IMR-90 (cell line): Measurements from ENCODE around the gene AFMID. TPM values are rescaled to one million over a fixed set of nuclear protein-coding genes. Genes with fewer than 3 reads are reported as not detected.

Source experiments
- ATAC-seq: fragments of 200-7000 bp; cut with Tn5 transposase; 2 replicates; pipeline ENCODE4 v1.9.1; 2020; ENCODE audit warnings: low read depth, mild to moderate bottlenecking, moderate library complexity
- BruUV-seq: library from RNA; stranded (reverse); fragments of 400-500 nt; replicated peaks from 2 replicates; lab custom pipeline; 2021; lab: Mats Ljungman, UMichigan
- CTCF ChIA-PET: fragments of 300-600 bp; formaldehyde crosslinking; extraction: SDS; loops from one replicate; lab custom pipeline; 2021; ENCODE audit warnings: antibody characterized with exemption; lab: Yijun Ruan, JAX
- POLR2A ChIA-PET: fragments of 300-600 bp; sonication (Branson Sonifier 250); formaldehyde crosslinking; loops from one replicate; lab custom pipeline; 2022; ENCODE audit warnings: antibody characterized with exemption; ENCODE audit not compliant: unreplicated experiment; lab: Charles Lee
- DNase-seq: peaks from one replicate; pipeline ENCODE4 v3.0.0; 2013
- H2AFZ ChIP-seq: replicated peaks from 2 replicates; pipeline ENCODE3; 2013; ENCODE audit warnings: low read length, mild to moderate bottlenecking; ENCODE audit not compliant: poor library complexity
- H2AK5ac ChIP-seq: 2 replicates; pipeline ENCODE4 v1.6.1; 2013; ENCODE audit warnings: low read depth, low read length, inconsistent platforms
- H2AK9ac ChIP-seq: replicated peaks from 2 replicates; pipeline ENCODE3; 2013; ENCODE audit warnings: mild to moderate bottlenecking, low read depth, low read length, moderate library complexity; ENCODE audit not compliant: poor library complexity
- H2BK120ac ChIP-seq: 2 replicates; pipeline ENCODE4 v1.6.1; 2013; ENCODE audit warnings: low read depth, low read length, inconsistent platforms
- H2BK15ac ChIP-seq: 3 replicates; pipeline ENCODE4 v1.6.1; 2013; ENCODE audit warnings: low read depth, low read length, inconsistent platforms
- H2BK20ac ChIP-seq: 2 replicates; pipeline ENCODE4 v1.6.1; 2013; ENCODE audit warnings: low read depth, mild to moderate bottlenecking, inconsistent platforms, low read length, moderate library complexity
- H2BK5ac ChIP-seq: 2 replicates; pipeline ENCODE4 v1.6.1; 2013; ENCODE audit warnings: mild to moderate bottlenecking, low read depth, low read length, inconsistent platforms; ENCODE audit not compliant: poor library complexity, severe bottlenecking
- H3K14ac ChIP-seq: replicated peaks from 2 replicates; pipeline ENCODE4 v1.6.1; 2013; ENCODE audit warnings: low read depth, low read length, inconsistent platforms
- H3K18ac ChIP-seq: 2 replicates; pipeline ENCODE4 v1.6.1; 2013; ENCODE audit warnings: low read depth, low read length, control low read depth
- H3K23ac ChIP-seq: 2 replicates; pipeline ENCODE4 v1.6.1; 2013; ENCODE audit warnings: low read depth, low read length, inconsistent platforms
- H3K27ac ChIP-seq: 2 replicates; pipeline ENCODE4 v1.5.1; 2013; ENCODE audit warnings: mild to moderate bottlenecking, control low read depth, low read length; ENCODE audit not compliant: insufficient read depth
- H3K27me3 ChIP-seq: 2 replicates; pipeline ENCODE4 v1.6.1; 2013; ENCODE audit warnings: low read length; ENCODE audit not compliant: control insufficient read depth, insufficient read depth
- H3K36me3 ChIP-seq: 2 replicates; pipeline ENCODE4 v1.6.1; 2013; ENCODE audit warnings: low read length, mixed read lengths; ENCODE audit not compliant: control insufficient read depth, insufficient read depth
- H3K4ac ChIP-seq: 2 replicates; pipeline ENCODE4 v1.6.1; 2013; ENCODE audit warnings: low read depth, low read length, inconsistent platforms
- H3K4me1 ChIP-seq: 2 replicates; pipeline ENCODE4 v1.6.1; 2013; ENCODE audit warnings: low read length, mixed read lengths; ENCODE audit not compliant: control insufficient read depth, insufficient read depth
- H3K4me2 ChIP-seq: 2 replicates; pipeline ENCODE4 v1.6.1; 2013; ENCODE audit warnings: low read depth, mild to moderate bottlenecking, control low read depth, low read length, moderate library complexity
- H3K4me3 ChIP-seq: 2 replicates; pipeline ENCODE4 v1.5.1; 2013; ENCODE audit warnings: low read depth, mild to moderate bottlenecking, control low read depth, low read length, moderate library complexity; ENCODE audit not compliant: insufficient read depth
- H3K56ac ChIP-seq: 2 replicates; pipeline ENCODE4 v1.6.1; 2013; ENCODE audit warnings: low read length, inconsistent platforms; ENCODE audit not compliant: insufficient read depth; ENCODE audit errors: extremely low read depth
- H3K79me1 ChIP-seq, 2 experiments: 2 replicates each; pipeline ENCODE4 v1.6.1; 2013; ENCODE audit warnings: low read length in 2 of 2, inconsistent platforms in 1 of 2, low read depth in 1 of 2
- H3K9ac ChIP-seq: 2 replicates; pipeline ENCODE4 v1.6.1; 2013; ENCODE audit warnings: low read depth, low read length, control low read depth
- H3K9me1 ChIP-seq: 2 replicates; pipeline ENCODE4 v1.6.1; 2013; ENCODE audit warnings: low read length, inconsistent platforms; ENCODE audit not compliant: insufficient read depth
- H3K9me3 ChIP-seq: 2 replicates; pipeline ENCODE4 v1.6.1; 2013; ENCODE audit warnings: low read length; ENCODE audit not compliant: control insufficient read depth, insufficient read depth
- H4K20me1 ChIP-seq: 2 replicates; pipeline ENCODE4 v1.6.1; 2013; ENCODE audit warnings: low read length, inconsistent platforms; ENCODE audit not compliant: insufficient read depth
- H4K5ac ChIP-seq: 2 replicates; pipeline ENCODE4 v1.6.1; 2013; ENCODE audit warnings: mild to moderate bottlenecking, low read depth, low read length, control low read depth
- H4K8ac ChIP-seq, 2 experiments: 2 replicates each; pipeline ENCODE4 v1.6.1; 2013; ENCODE audit warnings: low read depth in 2 of 2, low read length in 2 of 2, control low read depth in 1 of 2, inconsistent platforms in 1 of 2
- H4K91ac ChIP-seq: 2 replicates; pipeline ENCODE4 v1.6.1; 2013; ENCODE audit warnings: low read depth, low read length, inconsistent platforms; ENCODE audit not compliant: insufficient read depth
- BHLHE40 ChIP-seq: fragments of 150-350 bp; IDR thresholded peaks from 2 replicates; pipeline ENCODE4 v1.6.1; 2016; ENCODE audit warnings: mild to moderate bottlenecking, low read depth, low read length
- CEBPB ChIP-seq: IDR thresholded peaks from 2 replicates; pipeline ENCODE4 v1.6.1; 2012; ENCODE audit warnings: low read depth, low read length, improper control_type of control experiment
- CTCF ChIP-seq: conservative IDR thresholded peaks from 2 replicates; pipeline ENCODE4 v1.5.1; 2012; ENCODE audit warnings: mild to moderate bottlenecking, low read depth, low read length, improper control_type of control experiment
- FOS ChIP-seq: fragments of 150-350 bp; IDR thresholded peaks from 2 replicates; pipeline ENCODE4 v1.6.1; 2016; ENCODE audit warnings: low read depth, low read length
- MAZ ChIP-seq: IDR thresholded peaks from 2 replicates; pipeline ENCODE4 v1.6.1; 2012; ENCODE audit warnings: low read depth, mild to moderate bottlenecking, low read length, improper control_type of control experiment, moderate library complexity, borderline replicate concordance
- MXI1 ChIP-seq: IDR thresholded peaks from 2 replicates; pipeline ENCODE4 v1.6.1; 2012; ENCODE audit warnings: low read depth, mild to moderate bottlenecking, low read length, moderate library complexity, borderline replicate concordance
- NFE2L2 ChIP-seq: fragments of 150-350 bp; IDR thresholded peaks from 2 replicates; pipeline ENCODE4 v1.6.1; 2016; ENCODE audit warnings: low read depth, mild to moderate bottlenecking, low read length
- POLR2A ChIP-seq: IDR thresholded peaks from 2 replicates; pipeline ENCODE4 v1.6.1; 2012; ENCODE audit warnings: mild to moderate bottlenecking, low read depth, low read length
- RAD21 ChIP-seq: IDR thresholded peaks from 2 replicates; pipeline ENCODE4 v1.6.1; 2012; ENCODE audit warnings: low read length, improper control_type of control experiment
- RCOR1 ChIP-seq: IDR thresholded peaks from 2 replicates; pipeline ENCODE4 v1.6.1; 2012; ENCODE audit warnings: mild to moderate bottlenecking, low read length, improper control_type of control experiment; ENCODE audit not compliant: insufficient replicate concordance
- SMC3 ChIP-seq: fragments of 150-350 bp; IDR thresholded peaks from 2 replicates; pipeline ENCODE4 v1.6.1; 2016; ENCODE audit warnings: low read depth, mild to moderate bottlenecking, antibody characterized with exemption, low read length, moderate library complexity
- USF2 ChIP-seq: fragments of 150-350 bp; IDR thresholded peaks from 2 replicates; pipeline ENCODE4 v1.6.1; 2017; ENCODE audit warnings: mild to moderate bottlenecking, antibody characterized with exemption, low read length, low read depth
- WGBS, 2 experiments: methylation state at CpG; one replicate each; pipeline versions ENCODE4 v1.1.5 to v1.1.7; 2013; ENCODE audit warnings: missing lambda C conversion rate in 2 of 2; ENCODE audit not compliant: insufficient read length in 1 of 2; ENCODE audit errors: extremely low coverage in 2 of 2; 5-methylcytosine and 5-hydroxymethylcytosine counted together
- dilution Hi-C: fragments of 300-500 bp; cut with HindIII; formaldehyde crosslinking; loops from one replicate; pipeline ENCODE4 v1.14.3; 2018; ENCODE audit warnings: low sequenced_read_pairs; ENCODE audit not compliant: unreplicated experiment
- in situ Hi-C: fragments of 300-500 bp; cut with MboI; formaldehyde crosslinking; loops from 3 replicates; pipeline ENCODE4 v1.14.3; 2019; ENCODE audit warnings: low sequenced_read_pairs, inconsistent platforms, mixed read lengths
- intact Hi-C: fragments of 100-400 bp; cut with micrococcal nuclease; formaldehyde crosslinking; loops from 2 replicates; pipeline ENCODE4 v1.10.0; 2022
- polyA plus RNA-seq, 3 experiments: library from polyadenylated mRNA; depleted of rRNA; stranded (reverse); fragments of >200 nt; gene quantifications; 2 replicates each; pipeline ENCODE4 v1.2.3, GENCODE V29; 2012; ENCODE audit warnings: low replicate concordance in 1 of 3
- total RNA-seq: library from RNA; depleted of rRNA; stranded (reverse); fragments of >200 nt; gene quantifications from 2 replicates; pipeline ENCODE4 v1.2.3, GENCODE V29; 2012

The AFMID gene
- total and polyA plus RNA-seq, 2 of the 4 experiments (the other 2 are of a cell fraction), result 41.0 to 65.1 TPM

GRCh38 chr17:78237401-78238012, 50.3 kb downstream of the AFMID start:
- no peak overlapping the region for H3K18ac ChIP-seq
- no peak overlapping the region for H3K14ac ChIP-seq
- CTCF ChIA-PET, result interaction anchor here (0.6 to 1.4 kb wide), 2 partner anchors 14 to 132 kb away, joined by 3 to 5 read pairs; no protein-coding TSS in a partner anchor
- BruUV-seq, result no TSS peak
- H4K20me1 ChIP-seq, result no peaks in the 10 kb centered on the region
- H2AK5ac ChIP-seq, result no peak overlapping the region
- no peak for TF ChIP-seq RCOR1
- no peak for TF ChIP-seq CTCF
- TF ChIP-seq BHLHE40, result no peak
- TF ChIP-seq POLR2A, result no peak
- no peak for TF ChIP-seq SMC3
- no peak for TF ChIP-seq NFE2L2
- no peak for TF ChIP-seq CEBPB
- no peak for TF ChIP-seq MAZ
- TF ChIP-seq RAD21, result no peak
- TF ChIP-seq USF2, result no peak
- no peak for TF ChIP-seq MXI1
- TF ChIP-seq FOS, result no peak
- no peak overlapping the region for H3K27ac ChIP-seq
- H3K23ac ChIP-seq, result no peak overlapping the region
- H3K4me3 ChIP-seq, result no peak overlapping the region
- in situ Hi-C loops (no loop called here), intact Hi-C loops (no loop called here), dilution Hi-C loops (no loop called here)
- H3K56ac ChIP-seq, result no peak overlapping the region
- peaks cover 31% of the 10 kb centered on the region for H3K27me3 ChIP-seq
- no peaks in the 10 kb centered on the region for H3K9me1 ChIP-seq
- no peaks in the 10 kb centered on the region for H3K9me3 ChIP-seq
- H3K36me3 ChIP-seq, result no peaks in the 10 kb centered on the region
- no peak overlapping the region for H2AK9ac ChIP-seq
- H4K91ac ChIP-seq, result no peak overlapping the region
- peaks cover 1% of the 10 kb centered on the region; the same call in 1 of the 2 replicates for H3K4me1 ChIP-seq
- no peak overlapping the region for H3K4ac ChIP-seq
- H2AFZ ChIP-seq, result no peak overlapping the region
- POLR2A ChIA-PET, result no interaction called here
- H2BK120ac ChIP-seq, result no peak overlapping the region
- ATAC-seq (peak; percentile 33; the same call in 1 of the 2 replicates), DNase-seq (no peak)
- H3K79me1 ChIP-seq, result no peaks in the 10 kb centered on the region
- H4K5ac ChIP-seq, result no peak overlapping the region
- no peak overlapping the region for H4K8ac ChIP-seq
- H3K9ac ChIP-seq, result no peak overlapping the region
- WGBS, 2 experiments, result 35% methylated on average over 4 of the region's 11 CpGs; no CpG with 5 or more reads in 1 of the 2 experiments
- H2BK15ac ChIP-seq, result no peak overlapping the region
- H2BK5ac ChIP-seq, result no peak overlapping the region
- H3K4me2 ChIP-seq, result no peak overlapping the region
- no peak overlapping the region for H2BK20ac ChIP-seq
